GM23338 (cell line): Measurements from ENCODE around the gene PIK3CG. TPM values are rescaled to one million over a fixed set of nuclear protein-coding genes. Genes with fewer than 3 reads are reported as not detected.

ENCODE experiments used
- ATAC-seq: fragments of 200-7000 bp; cut with Tn5 transposase; 3 replicates; pipeline ENCODE4 v1.9.1; 2020
- DNase-seq: peaks from one replicate; pipeline ENCODE4 v3.0.0-alpha.2; 2015; ENCODE audit warnings: low spot score
- H2AFZ ChIP-seq: fragments of 200-600 bp; sonication (generic); 2 replicates; pipeline ENCODE4 v1.8.0; 2016; ENCODE audit warnings: antibody characterized with exemption, mild to moderate bottlenecking, moderate library complexity
- H3F3A ChIP-seq: fragments of 200-600 bp; sonication (generic); replicated peaks from 2 replicates; pipeline ENCODE4 v1.8.0; 2017; ENCODE audit warnings: antibody characterized with exemption, mixed run types, low read depth
- H3K27ac ChIP-seq: fragments of 200-600 bp; sonication (generic); 2 replicates; pipeline ENCODE4 v1.6.1; 2016; ENCODE audit warnings: low read depth
- H3K27me3 ChIP-seq: fragments of 200-600 bp; sonication (generic); 2 replicates; pipeline ENCODE4 v1.8.0; 2016; ENCODE audit warnings: mild to moderate bottlenecking, mixed run types, moderate library complexity; ENCODE audit not compliant: insufficient read depth
- H3K36me3 ChIP-seq: fragments of 200-600 bp; sonication (generic); 2 replicates; pipeline ENCODE4 v1.8.0; 2016; ENCODE audit warnings: mild to moderate bottlenecking; ENCODE audit not compliant: insufficient read depth
- H3K4me1 ChIP-seq: fragments of 200-600 bp; sonication (generic); 2 replicates; pipeline ENCODE4 v1.8.0; 2016; ENCODE audit warnings: mild to moderate bottlenecking, moderate library complexity; ENCODE audit not compliant: insufficient read depth
- H3K4me2 ChIP-seq: fragments of 200-600 bp; sonication (generic); 2 replicates; pipeline ENCODE4 v1.7.1; 2017; ENCODE audit warnings: mixed run types
- H3K4me3 ChIP-seq: fragments of 200-600 bp; sonication (generic); 2 replicates; pipeline ENCODE4 v1.6.1; 2016; ENCODE audit warnings: mixed run types
- H3K79me2 ChIP-seq: fragments of 200-600 bp; sonication (generic); replicated peaks from 2 replicates; pipeline ENCODE4 v1.8.0; 2017; ENCODE audit warnings: mild to moderate bottlenecking; ENCODE audit not compliant: insufficient read depth
- H3K9me2 ChIP-seq: fragments of 200-600 bp; sonication (generic); 2 replicates; pipeline ENCODE4 v1.8.0; 2017; ENCODE audit not compliant: insufficient read depth
- H4K20me1 ChIP-seq: fragments of 200-600 bp; sonication (generic); replicated peaks from 2 replicates; pipeline ENCODE4 v1.8.0; 2017; ENCODE audit warnings: mild to moderate bottlenecking; ENCODE audit not compliant: insufficient read depth
- H3K27ac Mint-ChIP-seq: 2 replicates; pipeline ENCODE4 v1.8.0; 2020; ENCODE audit warnings: inconsistent platforms, mild to moderate bottlenecking, moderate library complexity, mixed read lengths
- H3K27me3 Mint-ChIP-seq: 3 replicates; pipeline ENCODE4 v1.8.0; 2022; ENCODE audit warnings: low read depth, mild to moderate bottlenecking, moderate library complexity, mixed read lengths, inconsistent platforms; ENCODE audit not compliant: insufficient read depth, poor library complexity
- H3K36me3 Mint-ChIP-seq: 3 replicates; pipeline ENCODE4 v1.8.0; 2021; ENCODE audit warnings: low read depth, mild to moderate bottlenecking, inconsistent platforms, moderate library complexity, mixed read lengths
- H3K4me1 Mint-ChIP-seq: 3 replicates; pipeline ENCODE4 v1.8.0; 2020; ENCODE audit warnings: mild to moderate bottlenecking, inconsistent platforms, mixed read lengths
- H3K4me3 Mint-ChIP-seq: 3 replicates; pipeline ENCODE4 v1.8.0; 2021; ENCODE audit warnings: moderate library complexity, mild to moderate bottlenecking, inconsistent platforms, mixed read lengths
- H3K9me3 Mint-ChIP-seq: 3 replicates; pipeline ENCODE4 v1.8.0; 2020; ENCODE audit warnings: moderate library complexity, mild to moderate bottlenecking, inconsistent platforms, mixed read lengths
- CREB1 ChIP-seq: fragments of 250-450 bp; sonication (Bioruptor Pico); IDR thresholded peaks from 2 replicates; pipeline ENCODE4 v1.5.0; 2020; ENCODE audit warnings: low read depth, mild to moderate bottlenecking, moderate library complexity
- CTCF ChIP-seq, 2 experiments: fragments of 200-600 bp in 1 of 2; sonication (generic) in 1 of 2; conservative IDR thresholded peaks; 2 replicates each; pipeline versions ENCODE4 v1.5.1 to v1.6.1; 2016 to 2017; ENCODE audit warnings: antibody characterized with exemption in 2 of 2, low read depth in 2 of 2, mild to moderate bottlenecking in 2 of 2, moderate library complexity in 1 of 2
- ETS1 ChIP-seq: IDR thresholded peaks from 2 replicates; pipeline ENCODE4 v1.6.1; 2016; ENCODE audit warnings: antibody characterized with exemption
- EZH2 ChIP-seq: fragments of 200-600 bp; sonication (generic); IDR thresholded peaks from one replicate; pipeline ENCODE4 v1.8.0; 2017; ENCODE audit warnings: antibody characterized with exemption, mild to moderate bottlenecking, low read depth; ENCODE audit not compliant: unreplicated experiment
- EZH2phosphoT487 ChIP-seq: fragments of 200-600 bp; sonication (generic); IDR thresholded peaks from one replicate; pipeline ENCODE4 v1.8.1; 2018; ENCODE audit warnings: antibody characterized with exemption; ENCODE audit not compliant: unreplicated experiment
- JUNB ChIP-seq: IDR thresholded peaks from one replicate; pipeline ENCODE4 v1.6.1; 2016; ENCODE audit warnings: antibody characterized with exemption; ENCODE audit not compliant: unreplicated experiment
- NANOG ChIP-seq: IDR thresholded peaks from 2 replicates; pipeline ENCODE4 v1.6.1; 2016; ENCODE audit warnings: antibody characterized with exemption, borderline replicate concordance
- POLR2AphosphoS5 ChIP-seq: IDR thresholded peaks from 2 replicates; pipeline ENCODE4 v1.6.1; 2016; ENCODE audit warnings: antibody characterized with exemption, low read depth
- STAT1 ChIP-seq: IDR thresholded peaks from one replicate; pipeline ENCODE4 v1.6.1; 2016; ENCODE audit warnings: antibody characterized with exemption; ENCODE audit not compliant: unreplicated experiment
- ZNF114 ChIP-seq: fragments of 250-450 bp; sonication (Bioruptor Pico); IDR thresholded peaks from 2 replicates; pipeline ENCODE4 v1.5.0; 2020; ENCODE audit warnings: mild to moderate bottlenecking, moderate library complexity
- ZNF331 ChIP-seq: fragments of 250-450 bp; sonication (Bioruptor Pico); IDR thresholded peaks from 2 replicates; pipeline ENCODE4 v1.5.0; 2020; ENCODE audit warnings: low read depth, mild to moderate bottlenecking, moderate library complexity
- polyA plus RNA-seq: library from polyadenylated mRNA; unstranded; fragments of >200 nt; fragmentation: Nextera tagmentation; extraction: Ambion mirVana; gene quantifications from 2 replicates; pipeline ENCODE4 v1.2.1, GENCODE V29; 2016
- total RNA-seq: library from RNA; depleted of rRNA; stranded (reverse); fragments of >200 nt; shearing (Covaris generic); gene quantifications from 2 replicates; pipeline ENCODE4 v1.2.3, GENCODE V29; 2014
- TF ChIP-seq, protein P1 (sequence below): fragments of 250-450 bp; sonication (Bioruptor Pico); IDR thresholded peaks from 2 replicates; pipeline ENCODE4 v1.5.0; 2020; ENCODE audit warnings: mild to moderate bottlenecking, moderate library complexity
- TF ChIP-seq, protein P2 (sequence below): IDR thresholded peaks from one replicate; pipeline ENCODE4 v1.6.1; 2018; ENCODE audit warnings: antibody characterized with exemption; ENCODE audit not compliant: unreplicated experiment

The PIK3CG gene
- total and polyA plus RNA-seq, 2 experiments from 2014 or later, result not detected

DNA sequence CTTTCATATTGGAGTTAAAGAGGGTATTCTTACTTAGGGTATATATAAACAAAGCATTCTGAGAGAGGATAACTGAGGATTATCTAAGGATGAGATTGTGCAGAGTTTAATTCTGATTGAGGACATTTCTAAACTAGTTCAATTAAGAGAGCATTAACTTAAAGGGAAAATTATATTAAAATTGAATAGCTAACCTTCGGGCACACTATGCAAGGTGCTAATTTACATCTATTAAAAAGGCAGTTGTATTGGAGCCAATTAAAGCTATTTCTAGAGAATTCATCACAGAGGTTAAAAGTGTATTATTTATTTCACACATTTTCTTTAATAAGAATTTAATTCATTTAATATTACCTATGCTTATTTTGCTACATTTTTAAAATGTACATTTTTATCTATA lies 17.0 kb upstream of the PIK3CG start:
- Mint-ChIP-seq H3K36me3 (no peaks in the 10 kb centered on the region), H3K27me3 (no peaks in the 10 kb centered on the region), H3K27ac (no peak overlapping the region), H3K9me3 (no peaks in the 10 kb centered on the region; the same call in 2 of the 3 replicates), H3K4me1 (peaks cover 5% of the 10 kb centered on the region), H3K4me3 (no peak overlapping the region)
- DNase-seq (no peak), ATAC-seq (no peak)
- Histone ChIP-seq H3F3A (no peaks in the 10 kb centered on the region), H3K4me2 (no peak overlapping the region), H2AFZ (no peak overlapping the region), H3K36me3 (no peaks in the 10 kb centered on the region), H4K20me1 (no peaks in the 10 kb centered on the region), H3K79me2 (no peaks in the 10 kb centered on the region), H3K9me2 (0 out of 2 replicates have a peak, but pooled peaks cover 8% of the 10 kb centered on the region), H3K27ac (no peak overlapping the region), H3K4me1 (no peaks in the 10 kb centered on the region), H3K27me3 (no peaks in the 10 kb centered on the region), H3K4me3 (no peak overlapping the region)
- TF ChIP-seq ETS1 (no peak), NANOG (no peak), EZH2phosphoT487 (no peak), EZH2 (no peak), POLR2AphosphoS5 (no peak), STAT1 (no peak), JUNB (no peak), ZNF331 (CRISPR knock-in tag) (no peak), CREB1 (no peak), CTCF (conservative IDR thresholded peaks at IDR 0.05; ENCODE audit: low read depth in 2 of 2) (no peak), ZNF114 (no peak)
- TF ChIP-seq, protein P1, sequence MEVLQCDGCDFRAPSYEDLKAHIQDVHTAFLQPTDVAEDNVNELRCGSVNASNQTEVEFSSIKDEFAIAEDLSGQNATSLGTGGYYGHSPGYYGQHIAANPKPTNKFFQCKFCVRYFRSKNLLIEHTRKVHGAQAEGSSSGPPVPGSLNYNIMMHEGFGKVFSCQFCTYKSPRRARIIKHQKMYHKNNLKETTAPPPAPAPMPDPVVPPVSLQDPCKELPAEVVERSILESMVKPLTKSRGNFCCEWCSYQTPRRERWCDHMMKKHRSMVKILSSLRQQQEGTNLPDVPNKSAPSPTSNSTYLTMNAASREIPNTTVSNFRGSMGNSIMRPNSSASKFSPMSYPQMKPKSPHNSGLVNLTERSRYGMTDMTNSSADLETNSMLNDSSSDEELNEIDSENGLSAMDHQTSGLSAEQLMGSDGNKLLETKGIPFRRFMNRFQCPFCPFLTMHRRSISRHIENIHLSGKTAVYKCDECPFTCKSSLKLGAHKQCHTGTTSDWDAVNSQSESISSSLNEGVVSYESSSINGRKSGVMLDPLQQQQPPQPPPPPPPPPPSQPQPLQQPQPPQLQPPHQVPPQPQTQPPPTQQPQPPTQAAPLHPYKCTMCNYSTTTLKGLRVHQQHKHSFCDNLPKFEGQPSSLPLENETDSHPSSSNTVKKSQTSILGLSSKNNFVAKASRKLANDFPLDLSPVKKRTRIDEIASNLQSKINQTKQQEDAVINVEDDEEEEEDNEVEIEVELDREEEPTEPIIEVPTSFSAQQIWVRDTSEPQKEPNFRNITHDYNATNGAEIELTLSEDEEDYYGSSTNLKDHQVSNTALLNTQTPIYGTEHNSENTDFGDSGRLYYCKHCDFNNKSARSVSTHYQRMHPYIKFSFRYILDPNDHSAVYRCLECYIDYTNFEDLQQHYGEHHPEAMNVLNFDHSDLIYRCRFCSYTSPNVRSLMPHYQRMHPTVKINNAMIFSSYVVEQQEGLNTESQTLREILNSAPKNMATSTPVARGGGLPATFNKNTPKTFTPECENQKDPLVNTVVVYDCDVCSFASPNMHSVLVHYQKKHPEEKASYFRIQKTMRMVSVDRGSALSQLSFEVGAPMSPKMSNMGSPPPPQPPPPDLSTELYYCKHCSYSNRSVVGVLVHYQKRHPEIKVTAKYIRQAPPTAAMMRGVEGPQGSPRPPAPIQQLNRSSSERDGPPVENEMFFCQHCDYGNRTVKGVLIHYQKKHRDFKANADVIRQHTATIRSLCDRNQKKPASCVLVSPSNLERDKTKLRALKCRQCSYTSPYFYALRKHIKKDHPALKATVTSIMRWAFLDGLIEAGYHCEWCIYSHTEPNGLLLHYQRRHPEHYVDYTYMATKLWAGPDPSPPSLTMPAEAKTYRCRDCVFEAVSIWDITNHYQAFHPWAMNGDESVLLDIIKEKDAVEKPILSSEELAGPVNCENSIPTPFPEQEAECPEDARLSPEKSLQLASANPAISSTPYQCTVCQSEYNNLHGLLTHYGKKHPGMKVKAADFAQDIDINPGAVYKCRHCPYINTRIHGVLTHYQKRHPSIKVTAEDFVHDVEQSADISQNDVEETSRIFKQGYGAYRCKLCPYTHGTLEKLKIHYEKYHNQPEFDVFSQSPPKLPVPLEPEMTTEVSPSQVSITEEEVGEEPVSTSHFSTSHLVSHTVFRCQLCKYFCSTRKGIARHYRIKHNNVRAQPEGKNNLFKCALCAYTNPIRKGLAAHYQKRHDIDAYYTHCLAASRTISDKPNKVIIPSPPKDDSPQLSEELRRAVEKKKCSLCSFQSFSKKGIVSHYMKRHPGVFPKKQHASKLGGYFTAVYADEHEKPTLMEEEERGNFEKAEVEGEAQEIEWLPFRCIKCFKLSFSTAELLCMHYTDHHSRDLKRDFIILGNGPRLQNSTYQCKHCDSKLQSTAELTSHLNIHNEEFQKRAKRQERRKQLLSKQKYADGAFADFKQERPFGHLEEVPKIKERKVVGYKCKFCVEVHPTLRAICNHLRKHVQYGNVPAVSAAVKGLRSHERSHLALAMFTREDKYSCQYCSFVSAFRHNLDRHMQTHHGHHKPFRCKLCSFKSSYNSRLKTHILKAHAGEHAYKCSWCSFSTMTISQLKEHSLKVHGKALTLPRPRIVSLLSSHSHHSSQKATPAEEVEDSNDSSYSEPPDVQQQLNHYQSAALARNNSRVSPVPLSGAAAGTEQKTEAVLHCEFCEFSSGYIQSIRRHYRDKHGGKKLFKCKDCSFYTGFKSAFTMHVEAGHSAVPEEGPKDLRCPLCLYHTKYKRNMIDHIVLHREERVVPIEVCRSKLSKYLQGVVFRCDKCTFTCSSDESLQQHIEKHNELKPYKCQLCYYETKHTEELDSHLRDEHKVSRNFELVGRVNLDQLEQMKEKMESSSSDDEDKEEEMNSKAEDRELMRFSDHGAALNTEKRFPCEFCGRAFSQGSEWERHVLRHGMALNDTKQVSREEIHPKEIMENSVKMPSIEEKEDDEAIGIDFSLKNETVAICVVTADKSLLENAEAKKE (CRISPR knock-in tag), result no peak
- TF ChIP-seq, protein P2, sequence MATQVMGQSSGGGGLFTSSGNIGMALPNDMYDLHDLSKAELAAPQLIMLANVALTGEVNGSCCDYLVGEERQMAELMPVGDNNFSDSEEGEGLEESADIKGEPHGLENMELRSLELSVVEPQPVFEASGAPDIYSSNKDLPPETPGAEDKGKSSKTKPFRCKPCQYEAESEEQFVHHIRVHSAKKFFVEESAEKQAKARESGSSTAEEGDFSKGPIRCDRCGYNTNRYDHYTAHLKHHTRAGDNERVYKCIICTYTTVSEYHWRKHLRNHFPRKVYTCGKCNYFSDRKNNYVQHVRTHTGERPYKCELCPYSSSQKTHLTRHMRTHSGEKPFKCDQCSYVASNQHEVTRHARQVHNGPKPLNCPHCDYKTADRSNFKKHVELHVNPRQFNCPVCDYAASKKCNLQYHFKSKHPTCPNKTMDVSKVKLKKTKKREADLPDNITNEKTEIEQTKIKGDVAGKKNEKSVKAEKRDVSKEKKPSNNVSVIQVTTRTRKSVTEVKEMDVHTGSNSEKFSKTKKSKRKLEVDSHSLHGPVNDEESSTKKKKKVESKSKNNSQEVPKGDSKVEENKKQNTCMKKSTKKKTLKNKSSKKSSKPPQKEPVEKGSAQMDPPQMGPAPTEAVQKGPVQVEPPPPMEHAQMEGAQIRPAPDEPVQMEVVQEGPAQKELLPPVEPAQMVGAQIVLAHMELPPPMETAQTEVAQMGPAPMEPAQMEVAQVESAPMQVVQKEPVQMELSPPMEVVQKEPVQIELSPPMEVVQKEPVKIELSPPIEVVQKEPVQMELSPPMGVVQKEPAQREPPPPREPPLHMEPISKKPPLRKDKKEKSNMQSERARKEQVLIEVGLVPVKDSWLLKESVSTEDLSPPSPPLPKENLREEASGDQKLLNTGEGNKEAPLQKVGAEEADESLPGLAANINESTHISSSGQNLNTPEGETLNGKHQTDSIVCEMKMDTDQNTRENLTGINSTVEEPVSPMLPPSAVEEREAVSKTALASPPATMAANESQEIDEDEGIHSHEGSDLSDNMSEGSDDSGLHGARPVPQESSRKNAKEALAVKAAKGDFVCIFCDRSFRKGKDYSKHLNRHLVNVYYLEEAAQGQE, result no peak
